Measurements from ENCODE around the gene WIPF3.

The WIPF3 gene

DNA sequence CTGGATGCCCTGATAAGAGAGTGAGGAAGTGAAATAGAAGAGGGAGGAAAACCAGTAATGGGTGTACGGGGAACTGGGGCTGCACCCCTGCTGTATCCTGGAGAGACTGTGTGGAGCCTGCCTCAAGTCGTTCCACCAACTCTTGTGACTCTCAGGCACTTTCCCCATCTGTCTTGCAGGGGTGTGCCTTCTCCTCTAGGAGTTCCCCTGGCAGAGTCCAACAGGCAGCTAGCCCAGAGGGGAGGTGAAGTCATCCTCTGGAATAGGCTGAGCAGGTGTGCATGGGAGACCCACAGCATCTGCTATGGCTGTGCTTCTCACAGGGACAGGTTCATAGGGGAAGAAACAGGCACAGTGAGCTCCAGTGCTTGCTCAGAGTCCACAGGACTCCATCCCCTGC is 46.8 kb downstream of the WIPF3 start:
- TF ChIP-seq, protein P1, sequence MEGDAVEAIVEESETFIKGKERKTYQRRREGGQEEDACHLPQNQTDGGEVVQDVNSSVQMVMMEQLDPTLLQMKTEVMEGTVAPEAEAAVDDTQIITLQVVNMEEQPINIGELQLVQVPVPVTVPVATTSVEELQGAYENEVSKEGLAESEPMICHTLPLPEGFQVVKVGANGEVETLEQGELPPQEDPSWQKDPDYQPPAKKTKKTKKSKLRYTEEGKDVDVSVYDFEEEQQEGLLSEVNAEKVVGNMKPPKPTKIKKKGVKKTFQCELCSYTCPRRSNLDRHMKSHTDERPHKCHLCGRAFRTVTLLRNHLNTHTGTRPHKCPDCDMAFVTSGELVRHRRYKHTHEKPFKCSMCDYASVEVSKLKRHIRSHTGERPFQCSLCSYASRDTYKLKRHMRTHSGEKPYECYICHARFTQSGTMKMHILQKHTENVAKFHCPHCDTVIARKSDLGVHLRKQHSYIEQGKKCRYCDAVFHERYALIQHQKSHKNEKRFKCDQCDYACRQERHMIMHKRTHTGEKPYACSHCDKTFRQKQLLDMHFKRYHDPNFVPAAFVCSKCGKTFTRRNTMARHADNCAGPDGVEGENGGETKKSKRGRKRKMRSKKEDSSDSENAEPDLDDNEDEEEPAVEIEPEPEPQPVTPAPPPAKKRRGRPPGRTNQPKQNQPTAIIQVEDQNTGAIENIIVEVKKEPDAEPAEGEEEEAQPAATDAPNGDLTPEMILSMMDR (IDR thresholded peaks at IDR 0.05): no peak
- no peak for DNase-seq (ENCODE audit: low spot score)
- H3K4me3 ChIP-seq: no peak overlapping the region
- no peak overlapping the region for H3K27ac ChIP-seq

DNA sequence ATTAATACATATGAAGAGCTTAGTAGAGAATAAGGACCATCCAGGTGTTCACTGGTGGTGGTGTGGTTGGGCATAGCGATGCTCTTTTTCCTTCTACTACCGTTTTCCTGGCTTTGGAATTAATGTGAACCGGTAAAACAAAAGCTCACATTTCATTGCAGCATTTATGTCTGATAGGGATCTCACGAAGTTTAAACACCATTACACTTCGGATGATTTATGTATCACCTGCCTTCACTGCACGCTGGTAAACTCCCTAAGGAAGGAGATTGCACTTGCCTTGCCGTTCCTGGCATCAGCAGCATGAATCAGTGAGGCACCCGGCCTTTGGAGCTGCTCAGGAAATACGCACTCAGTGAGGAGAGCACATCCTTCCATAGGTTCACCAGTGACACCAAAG is 47.5 kb downstream of the WIPF3 start:
- TF ChIP-seq, protein P1 (IDR thresholded peaks at IDR 0.05): no peak
- H3K27ac ChIP-seq: no peak overlapping the region
- DNase-seq (ENCODE audit: low spot score): no peak
- H3K4me3 ChIP-seq: no peak overlapping the region

DNA sequence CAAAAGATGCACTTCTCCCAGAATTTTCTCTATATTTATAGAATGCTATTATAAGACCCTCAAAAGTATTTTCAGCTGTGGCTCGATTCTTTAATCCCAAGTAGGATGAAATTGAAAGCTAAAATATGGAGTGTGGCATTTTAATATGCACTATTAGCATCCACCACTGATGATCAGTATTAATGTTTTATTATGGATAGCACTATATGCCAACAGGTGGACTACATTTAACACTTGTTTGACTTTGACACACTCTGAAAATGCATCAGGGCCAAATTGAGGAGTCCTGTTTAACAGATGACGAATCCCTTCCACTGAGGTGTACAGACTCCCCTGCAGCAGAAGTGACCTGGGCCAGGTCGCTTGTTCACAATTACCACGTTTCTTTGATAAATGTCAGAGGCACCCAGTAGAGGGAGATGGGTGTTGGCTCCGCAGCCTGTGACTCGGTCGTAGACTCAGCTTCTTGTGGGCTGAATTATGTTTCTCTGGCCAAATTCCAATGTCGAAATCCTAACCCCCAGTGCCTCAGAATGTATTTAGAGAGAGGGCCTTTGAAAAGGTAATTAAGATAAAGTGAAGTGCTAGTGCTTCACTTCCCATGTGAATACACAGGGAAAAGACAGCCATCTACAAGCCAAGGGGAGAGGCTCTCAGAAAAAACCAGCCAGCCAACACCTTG is 48.1 kb downstream of the WIPF3 start:
- no peak for DNase-seq (ENCODE audit: low spot score)
- TF ChIP-seq, protein P1 (IDR thresholded peaks at IDR 0.05): no peak

DNA sequence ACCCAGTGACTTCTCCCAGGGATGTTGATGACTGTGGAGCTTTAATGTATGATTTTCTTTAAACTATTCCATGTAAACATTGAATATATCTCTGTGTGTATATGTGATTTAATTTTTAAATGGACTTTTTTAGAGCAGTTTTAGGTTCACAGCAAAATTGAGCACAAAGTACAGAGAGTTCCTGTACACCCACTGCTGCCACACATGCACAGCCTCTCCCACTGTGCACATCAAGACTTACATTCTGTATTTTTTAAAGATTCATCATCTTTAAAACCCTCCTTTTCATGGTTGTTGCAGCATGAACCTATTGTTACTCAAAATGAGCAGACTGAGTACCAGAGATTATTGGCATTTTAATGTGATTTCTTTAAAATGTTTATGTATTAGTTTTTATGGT is 51.3 kb downstream of the WIPF3 start:
- Histone ChIP-seq H3K4me3 (no peak overlapping the region), H3K27ac (no peak overlapping the region)
- no peak for DNase-seq (ENCODE audit: low spot score)
- TF ChIP-seq, protein P1 (IDR thresholded peaks at IDR 0.05): no peak

More for the DNA sequence above, 48.1 kb downstream of the WIPF3 start:
- no peak overlapping the region for H3K27ac ChIP-seq
- H3K4me3 ChIP-seq: no peak overlapping the region

DNA sequence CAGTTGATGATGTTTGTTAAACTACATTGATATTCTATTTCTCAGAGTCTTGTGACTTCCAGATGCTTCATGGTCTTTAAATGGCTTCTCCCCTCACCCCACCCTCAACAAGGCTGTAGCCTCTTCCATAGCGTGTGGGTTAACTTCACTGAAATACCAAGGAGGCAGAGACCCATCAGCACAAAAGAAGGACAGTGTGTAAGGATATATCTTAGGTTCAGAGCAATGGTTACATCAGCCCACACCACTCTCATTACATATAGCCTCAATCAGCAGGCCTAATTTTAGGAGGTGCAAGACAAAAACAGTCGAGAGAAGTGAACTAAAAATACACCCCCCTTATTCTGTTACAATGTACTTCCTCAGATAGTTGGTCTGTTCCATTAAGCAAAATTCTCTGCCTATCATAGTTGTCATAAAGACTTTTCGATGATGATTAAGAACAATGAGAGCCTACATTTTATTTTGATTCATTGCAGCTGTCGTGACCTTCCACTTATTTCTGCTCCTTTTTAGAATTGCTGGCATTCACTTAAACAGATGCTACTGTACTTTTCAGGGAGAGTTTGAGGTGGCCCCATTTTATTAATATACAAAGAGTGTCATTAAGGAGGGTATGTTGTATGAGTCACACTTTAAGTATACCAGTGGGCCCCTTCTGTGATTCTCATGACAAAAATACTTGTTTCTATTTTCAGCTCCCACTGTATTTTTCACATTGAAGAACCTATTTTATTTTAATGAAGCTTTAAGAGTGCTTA is 52.1 kb downstream of the WIPF3 start:
- TF ChIP-seq, protein P1 (IDR thresholded peaks at IDR 0.05): no peak
- H3K4me3 ChIP-seq: no peak overlapping the region
- H3K27ac ChIP-seq: no peak overlapping the region

DNA sequence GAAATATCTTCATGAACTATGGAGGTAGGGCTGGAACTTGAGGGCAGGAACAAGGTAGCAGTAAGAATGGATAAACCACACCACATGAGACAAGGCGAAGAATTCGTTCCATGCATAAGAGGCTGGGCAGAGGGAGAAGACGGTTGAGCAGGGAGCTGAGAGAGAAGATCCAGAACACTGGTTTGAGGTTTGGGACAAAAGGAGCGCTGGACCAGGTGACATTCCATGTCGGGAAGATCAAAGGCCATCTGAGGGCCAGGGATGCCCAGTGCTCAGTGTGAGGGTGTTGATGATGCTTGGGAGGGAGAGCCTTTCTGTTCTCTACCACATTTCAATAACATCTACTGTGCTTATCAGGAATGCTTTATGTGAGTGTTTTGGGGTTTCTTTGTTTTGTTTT is 52.8 kb downstream of the WIPF3 start:
- Histone ChIP-seq H3K4me3 (no peak overlapping the region), H3K27ac (no peak overlapping the region)
- TF ChIP-seq, protein P1 (IDR thresholded peaks at IDR 0.05): no peak
- DNase-seq (ENCODE audit: low spot score): no peak

More for the DNA sequence above, 52.1 kb downstream of the WIPF3 start:
- no peak for DNase-seq (ENCODE audit: low spot score)
